ENCODE measurements around the gene NIPBL. TPM values are rescaled to one million over a fixed set of nuclear protein-coding genes. Genes with fewer than 3 reads are reported as not detected.

Gene NIPBL, protein sequence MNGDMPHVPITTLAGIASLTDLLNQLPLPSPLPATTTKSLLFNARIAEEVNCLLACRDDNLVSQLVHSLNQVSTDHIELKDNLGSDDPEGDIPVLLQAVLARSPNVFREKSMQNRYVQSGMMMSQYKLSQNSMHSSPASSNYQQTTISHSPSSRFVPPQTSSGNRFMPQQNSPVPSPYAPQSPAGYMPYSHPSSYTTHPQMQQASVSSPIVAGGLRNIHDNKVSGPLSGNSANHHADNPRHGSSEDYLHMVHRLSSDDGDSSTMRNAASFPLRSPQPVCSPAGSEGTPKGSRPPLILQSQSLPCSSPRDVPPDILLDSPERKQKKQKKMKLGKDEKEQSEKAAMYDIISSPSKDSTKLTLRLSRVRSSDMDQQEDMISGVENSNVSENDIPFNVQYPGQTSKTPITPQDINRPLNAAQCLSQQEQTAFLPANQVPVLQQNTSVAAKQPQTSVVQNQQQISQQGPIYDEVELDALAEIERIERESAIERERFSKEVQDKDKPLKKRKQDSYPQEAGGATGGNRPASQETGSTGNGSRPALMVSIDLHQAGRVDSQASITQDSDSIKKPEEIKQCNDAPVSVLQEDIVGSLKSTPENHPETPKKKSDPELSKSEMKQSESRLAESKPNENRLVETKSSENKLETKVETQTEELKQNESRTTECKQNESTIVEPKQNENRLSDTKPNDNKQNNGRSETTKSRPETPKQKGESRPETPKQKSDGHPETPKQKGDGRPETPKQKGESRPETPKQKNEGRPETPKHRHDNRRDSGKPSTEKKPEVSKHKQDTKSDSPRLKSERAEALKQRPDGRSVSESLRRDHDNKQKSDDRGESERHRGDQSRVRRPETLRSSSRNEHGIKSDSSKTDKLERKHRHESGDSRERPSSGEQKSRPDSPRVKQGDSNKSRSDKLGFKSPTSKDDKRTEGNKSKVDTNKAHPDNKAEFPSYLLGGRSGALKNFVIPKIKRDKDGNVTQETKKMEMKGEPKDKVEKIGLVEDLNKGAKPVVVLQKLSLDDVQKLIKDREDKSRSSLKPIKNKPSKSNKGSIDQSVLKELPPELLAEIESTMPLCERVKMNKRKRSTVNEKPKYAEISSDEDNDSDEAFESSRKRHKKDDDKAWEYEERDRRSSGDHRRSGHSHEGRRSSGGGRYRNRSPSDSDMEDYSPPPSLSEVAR (N-terminal part only)
- 100 to 1,000 TPM; 106 to 110 TPM for total RNA-seq
- 10 to 100 TPM in 1 of 2 donors, 1 to 10 TPM in 1; 3.8 to 43.0 TPM for polyA plus RNA-seq

DNA sequence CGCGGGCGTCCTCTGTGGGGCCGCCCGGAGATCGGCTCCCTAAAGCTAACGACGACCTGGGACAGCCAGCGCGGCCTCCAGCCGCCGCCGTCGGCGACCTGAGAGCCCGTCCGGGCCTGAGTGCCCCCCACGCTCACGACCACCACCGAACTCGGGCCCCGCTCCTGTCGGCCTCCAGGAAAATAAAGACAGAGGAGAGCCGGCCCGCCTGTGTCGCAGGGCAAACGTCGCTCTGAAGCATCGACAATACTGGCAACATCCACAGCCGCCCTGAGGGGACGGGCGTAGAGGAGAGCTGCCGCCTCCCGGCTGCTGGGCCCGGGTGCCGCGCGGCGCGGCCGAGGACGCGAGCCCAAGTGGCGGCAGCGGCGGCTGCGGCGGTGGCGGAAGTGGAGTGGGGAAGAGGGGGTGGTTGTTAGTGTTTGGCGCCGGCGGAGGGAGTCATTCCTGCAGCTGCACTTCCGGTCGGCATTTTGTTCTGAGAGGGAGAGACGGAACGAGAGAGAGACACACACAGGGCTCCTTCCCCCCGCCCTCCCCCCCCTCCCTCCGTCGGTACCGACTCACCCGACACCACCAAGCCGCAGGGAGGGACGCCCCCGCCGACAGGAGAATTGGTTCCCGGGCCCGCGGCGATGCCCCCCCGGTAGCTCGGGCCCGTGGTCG, at the start of gene NIPBL:
Gene NIPBL (plus strand): TSS at position 471 of the 666 bp plus-strand sequence. CDS start 76,928 bp downstream, outside the sequence.
- no peaks in the 10 kb centered on the region for H3K27me3 Mint-ChIP-seq
- H3K9me3 Mint-ChIP-seq, result no peaks in the 10 kb centered on the region
- Histone ChIP-seq H3K4me3 (ENCODE audit: low read length in 2 of 2) (peak within 1 kb of the TSS; percentile 78 to 96), H3K4me1 (ENCODE audit: insufficient read depth, low read length) (peaks cover 66% of the 10 kb centered on the region), H3K9me3 (ENCODE audit: control insufficient read depth in 1 of 2, low read length in 2 of 2) (no peaks in the 10 kb centered on the region), H3K27me3 (ENCODE audit: insufficient read depth, low read length) (no peaks in the 10 kb centered on the region), H3K36me3 (ENCODE audit: insufficient read depth, low read length) (no peaks in the 10 kb centered on the region), H3K27ac (ENCODE audit: low read depth, low read length) (peak within 1 kb of the TSS; percentile 93)
- ChIA-PET POLR2A (ENCODE audit: partially characterized antibody) (interaction anchor here (0.8 to 3.4 kb wide), 17 partner anchors 8 to 1961 kb away, joined by 3 to 18 read pairs (median 6); partner anchors contain the start of genes BRIX1, DNAJC21, LMBRD2 and NADK2), CTCF (ENCODE audit: partially characterized antibody) (interaction anchor here (0.9 to 1.9 kb wide), 7 partner anchors 10 to 147 kb away, joined by 3 to 6 read pairs (median 3); no protein-coding TSS in a partner anchor)
- H3K36me3 Mint-ChIP-seq, result peaks cover 0 to 22% of the 10 kb centered on the region in 2 donors
- DNase-seq, result peak; percentile 89 to 96 (median 92)
- peak within 1 kb of the TSS; percentile 89 to 99 (median 94) for H3K4me3 Mint-ChIP-seq
- H3K27ac Mint-ChIP-seq, result peak within 1 kb of the TSS; percentile 92 to 98 (median 95)
- intact Hi-C loops (cut with micrococcal nuclease), result loop anchor here (1.0 to 5.0 kb wide), 4 partner anchors 46 to 724 kb away; partner anchors contain the start of genes NUP155 and SKP2
- H3K4me1 Mint-ChIP-seq, result peaks cover 29 to 59% (median 39%) of the 10 kb centered on the region in 4 donors

DNA sequence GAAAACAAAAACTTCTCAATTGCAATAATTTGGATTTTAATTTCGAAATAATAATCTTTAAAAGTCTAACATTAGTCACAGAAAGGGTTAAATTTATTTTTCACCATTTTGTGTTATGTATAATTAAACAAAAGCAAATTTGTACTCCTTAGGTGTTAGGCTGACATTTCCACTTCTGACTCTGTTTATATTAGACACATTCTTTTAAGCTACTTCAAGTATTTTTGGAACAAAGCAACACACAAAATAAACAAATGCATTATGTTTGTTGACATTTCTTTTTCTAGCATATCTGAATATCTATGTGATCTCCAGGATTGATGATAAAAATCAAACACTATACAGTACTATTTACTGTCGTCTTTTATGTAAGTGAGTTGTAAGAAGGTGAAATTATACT, 44.3 kb upstream of the NIPBL start:
- Histone ChIP-seq H3K36me3 (ENCODE audit: insufficient read depth, low read length) (no peaks in the 10 kb centered on the region), H3K4me3 (ENCODE audit: low read length in 2 of 2) (no peak overlapping the region), H3K9me3 (ENCODE audit: control insufficient read depth in 1 of 2, low read length in 2 of 2) (no peaks in the 10 kb centered on the region), H3K27me3 (ENCODE audit: insufficient read depth, low read length) (peaks cover 3% of the 10 kb centered on the region), H3K27ac (ENCODE audit: low read depth, low read length) (no peak overlapping the region), H3K4me1 (ENCODE audit: insufficient read depth, low read length) (no peaks in the 10 kb centered on the region)
- no peak overlapping the region for H3K4me3 Mint-ChIP-seq
- H3K27me3 Mint-ChIP-seq, result peaks cover 8 to 9% of the 10 kb centered on the region in 2 donors
- no peaks in the 10 kb centered on the region for H3K4me1 Mint-ChIP-seq
- no peaks in the 10 kb centered on the region for H3K9me3 Mint-ChIP-seq
- no peak overlapping the region for H3K27ac Mint-ChIP-seq
- CTCF ChIA-PET (ENCODE audit: partially characterized antibody), result no interaction called here
- intact Hi-C loops (cut with micrococcal nuclease), result no loop called here
- POLR2A ChIA-PET (ENCODE audit: partially characterized antibody), result no interaction called here
- DNase-seq, result no peak
- no peaks in the 10 kb centered on the region for H3K36me3 Mint-ChIP-seq

DNA sequence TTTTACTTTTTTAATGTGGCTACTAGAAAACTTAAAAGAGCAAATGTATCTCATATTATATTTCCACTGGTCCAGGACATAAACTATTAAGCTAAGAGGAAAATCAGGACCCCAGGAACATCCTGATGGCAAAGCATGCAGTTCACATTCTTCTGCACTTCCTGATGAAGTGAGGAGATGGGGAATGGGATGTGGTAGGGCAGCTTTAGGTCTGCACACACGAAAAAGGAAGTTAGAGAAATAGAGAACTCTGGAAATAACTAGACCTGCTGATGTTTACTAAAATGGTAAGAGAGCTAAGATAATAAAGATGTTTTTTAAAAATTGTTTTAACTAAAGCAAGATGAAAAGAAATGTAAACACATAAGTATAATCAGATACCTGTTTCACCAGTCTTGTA, 39.7 kb upstream of the NIPBL start:
- Histone ChIP-seq H3K27ac (ENCODE audit: low read depth, low read length) (no peak overlapping the region), H3K9me3 (ENCODE audit: control insufficient read depth in 1 of 2, low read length in 2 of 2) (no peaks in the 10 kb centered on the region), H3K27me3 (ENCODE audit: insufficient read depth, low read length) (no peaks in the 10 kb centered on the region), H3K36me3 (ENCODE audit: insufficient read depth, low read length) (no peaks in the 10 kb centered on the region), H3K4me3 (ENCODE audit: low read length in 2 of 2) (no peak overlapping the region), H3K4me1 (ENCODE audit: insufficient read depth, low read length) (no peaks in the 10 kb centered on the region)
- Mint-ChIP-seq H3K27ac (no peak overlapping the region), H3K4me3 (no peak overlapping the region), H3K9me3 (peaks cover 0 to 4% (median 2%) of the 10 kb centered on the region in 8 donors), H3K36me3 (no peaks in the 10 kb centered on the region), H3K4me1 (no peaks in the 10 kb centered on the region), H3K27me3 (peaks cover 12 to 14% of the 10 kb centered on the region in 2 donors)
- POLR2A ChIA-PET (ENCODE audit: partially characterized antibody), result no interaction called here
- intact Hi-C loops (cut with micrococcal nuclease), result no loop called here
- DNase-seq, result no peak
- CTCF ChIA-PET (ENCODE audit: partially characterized antibody), result no interaction called here

DNA sequence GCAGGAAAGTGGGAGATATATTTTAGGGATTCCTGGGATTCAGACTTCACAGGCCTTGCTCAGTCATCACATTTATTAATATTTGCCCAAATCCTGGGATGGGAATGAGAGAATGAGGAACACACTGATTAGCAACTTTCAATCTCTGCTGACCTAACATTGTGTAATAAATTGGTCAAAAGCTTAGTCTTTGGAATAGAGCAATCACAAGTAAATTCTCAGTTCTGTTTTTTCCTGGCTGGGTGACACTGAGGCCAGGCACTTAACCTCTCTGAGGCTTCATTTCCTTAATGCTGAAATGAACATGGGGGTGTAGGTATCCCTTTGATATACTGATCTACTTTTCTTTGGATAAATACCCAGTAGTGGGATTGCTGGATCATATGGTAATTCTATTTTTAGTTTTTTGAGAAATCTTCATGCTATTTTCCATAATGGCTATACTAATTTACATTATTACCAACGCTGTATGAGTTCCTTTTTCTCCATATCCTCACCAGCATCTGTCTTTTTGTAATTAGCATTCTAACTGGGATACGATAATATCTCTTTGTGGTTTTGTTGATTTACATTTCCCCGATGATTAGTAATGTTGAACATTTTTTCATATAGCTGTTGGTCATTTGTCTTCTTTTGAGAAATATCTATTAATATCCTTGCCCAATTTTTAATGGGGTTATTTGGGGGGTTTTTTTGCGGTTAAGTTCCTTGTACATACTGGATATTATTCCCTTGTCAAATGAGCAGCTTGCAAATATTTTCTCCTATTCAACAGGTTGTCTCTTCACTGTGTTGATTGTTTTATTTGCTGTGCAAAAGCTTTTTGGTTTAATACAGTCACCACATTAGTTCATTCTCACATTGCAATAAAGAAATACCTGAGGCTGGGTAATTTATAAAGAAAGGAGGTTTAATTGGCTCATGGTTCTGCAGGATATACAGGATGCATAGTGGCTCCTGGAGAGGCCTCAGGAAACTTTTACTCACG, 36.8 kb upstream of the NIPBL start:
- Mint-ChIP-seq H3K4me3 (no peak overlapping the region), H3K9me3 (peaks cover 0 to 4% (median 2%) of the 10 kb centered on the region in 8 donors), H3K36me3 (no peaks in the 10 kb centered on the region), H3K27me3 (peaks cover 16 to 18% of the 10 kb centered on the region in 2 donors), H3K4me1 (peaks cover 6 to 7% (median 6%) of the 10 kb centered on the region in 4 donors), H3K27ac (no peak overlapping the region)
- intact Hi-C loops (cut with micrococcal nuclease), result no loop called here
- no peaks in the 10 kb centered on the region for H3K9me3 ChIP-seq (ENCODE audit: control insufficient read depth in 1 of 2, low read length in 2 of 2)
- H3K27ac ChIP-seq (ENCODE audit: low read depth, low read length), result no peak overlapping the region
- ChIA-PET POLR2A (ENCODE audit: partially characterized antibody) (no interaction called here), CTCF (ENCODE audit: partially characterized antibody) (no interaction called here)
- H3K4me3 ChIP-seq (ENCODE audit: low read length in 2 of 2), result no peak overlapping the region
- H3K36me3 ChIP-seq (ENCODE audit: insufficient read depth, low read length), result no peaks in the 10 kb centered on the region
- no peaks in the 10 kb centered on the region for H3K27me3 ChIP-seq (ENCODE audit: insufficient read depth, low read length)
- DNase-seq, result no peak
- H3K4me1 ChIP-seq (ENCODE audit: insufficient read depth, low read length), result no peaks in the 10 kb centered on the region

DNA sequence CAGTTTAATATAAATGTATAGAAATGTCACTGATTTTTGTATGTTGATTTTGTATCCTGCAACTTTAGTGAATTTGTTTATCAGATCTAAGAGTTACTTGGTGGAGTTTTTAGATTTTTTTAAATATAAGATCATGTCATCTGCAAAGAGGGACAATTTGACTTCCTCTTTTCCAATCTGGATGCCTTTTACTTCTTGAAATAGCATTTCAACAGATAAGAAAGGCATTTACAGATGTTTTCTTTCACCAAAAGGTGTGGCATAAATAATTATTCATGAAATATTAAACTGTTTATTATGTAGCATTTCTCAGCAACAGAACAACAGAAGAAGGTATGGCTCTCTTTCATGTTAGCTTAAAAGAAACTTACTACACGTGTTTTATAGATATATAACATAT, 34.9 kb upstream of the NIPBL start:
- Histone ChIP-seq H3K27ac (ENCODE audit: low read depth, low read length) (no peak overlapping the region), H3K4me3 (ENCODE audit: low read length in 2 of 2) (no peak overlapping the region), H3K27me3 (ENCODE audit: insufficient read depth, low read length) (no peaks in the 10 kb centered on the region), H3K9me3 (ENCODE audit: control insufficient read depth in 1 of 2, low read length in 2 of 2) (no peaks in the 10 kb centered on the region), H3K4me1 (ENCODE audit: insufficient read depth, low read length) (no peaks in the 10 kb centered on the region), H3K36me3 (ENCODE audit: insufficient read depth, low read length) (no peaks in the 10 kb centered on the region)
- DNase-seq, result no peak
- intact Hi-C loops (cut with micrococcal nuclease), result no loop called here
- Mint-ChIP-seq H3K9me3 (peaks cover 0 to 4% (median 2%) of the 10 kb centered on the region in 8 donors), H3K4me1 (peaks cover 6 to 7% (median 6%) of the 10 kb centered on the region in 4 donors), H3K4me3 (no peak overlapping the region), H3K27ac (no peak overlapping the region), H3K36me3 (no peaks in the 10 kb centered on the region), H3K27me3 (peaks cover 20 to 21% of the 10 kb centered on the region in 2 donors)
- POLR2A ChIA-PET (ENCODE audit: partially characterized antibody), result no interaction called here
- CTCF ChIA-PET (ENCODE audit: partially characterized antibody), result no interaction called here

DNA sequence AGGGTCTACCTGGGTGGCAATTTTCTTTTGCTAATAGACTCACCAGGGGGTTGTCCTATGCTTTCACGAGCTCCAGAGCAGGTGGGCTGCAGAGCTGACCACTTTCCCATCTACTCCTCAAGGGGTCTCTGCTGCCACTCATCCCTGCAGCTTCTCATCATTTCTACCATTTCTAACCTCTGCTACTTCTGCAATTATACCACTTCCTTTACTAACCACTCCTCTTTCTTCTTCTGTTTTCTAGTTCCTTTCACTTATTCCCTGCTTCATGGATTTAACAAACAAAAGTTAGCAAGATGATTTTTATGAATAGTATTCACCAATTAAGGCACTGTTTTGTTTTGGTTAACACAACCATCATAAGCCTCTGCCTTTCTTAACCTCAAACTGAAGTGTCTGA, 34.5 kb upstream of the NIPBL start:
- Histone ChIP-seq H3K36me3 (ENCODE audit: insufficient read depth, low read length) (no peaks in the 10 kb centered on the region), H3K9me3 (ENCODE audit: control insufficient read depth in 1 of 2, low read length in 2 of 2) (no peaks in the 10 kb centered on the region), H3K27ac (ENCODE audit: low read depth, low read length) (no peak overlapping the region), H3K27me3 (ENCODE audit: insufficient read depth, low read length) (no peaks in the 10 kb centered on the region), H3K4me3 (ENCODE audit: low read length in 2 of 2) (no peak overlapping the region), H3K4me1 (ENCODE audit: insufficient read depth, low read length) (no peaks in the 10 kb centered on the region)
- DNase-seq, result no peak
- ChIA-PET CTCF (ENCODE audit: partially characterized antibody) (no interaction called here), POLR2A (ENCODE audit: partially characterized antibody) (no interaction called here)
- Mint-ChIP-seq H3K4me1 (peaks cover 6 to 7% (median 6%) of the 10 kb centered on the region in 4 donors), H3K9me3 (peaks cover 0 to 4% (median 2%) of the 10 kb centered on the region in 8 donors), H3K36me3 (no peaks in the 10 kb centered on the region), H3K27me3 (peaks cover 20 to 21% of the 10 kb centered on the region in 2 donors), H3K27ac (no peak overlapping the region), H3K4me3 (no peak overlapping the region)
- intact Hi-C loops (cut with micrococcal nuclease), result no loop called here
